Activated T-helper 2 cell treated with anti-CD3 and anti-CD28 coated beads, Interferon-gamma antibody, Interleukin-2, Interleukin-4, amounts not matched to agents 10 μg/mL and 5 μg/mL and 100 μg/mL, durations not matched to agents 14 hours and 24 hours and 36 hours (primary cell): ENCODE results near the gene ZNF562. TPM values are rescaled to one million over a fixed set of nuclear protein-coding genes. Genes with fewer than 3 reads are reported as not detected.
"Not testable (repeated sequence)": the region's sequence is repeated elsewhere in the genome, so short reads cannot be mapped to it uniquely, and the experiment has no call there.

Source experiments
- DNase-seq: peaks from one replicate; pipeline ENCODE4 v3.0.0; 2021; ENCODE audit warnings: low spot score
- H3K27ac Mint-ChIP-seq: one replicate; pipeline ENCODE4 v1.8.0; 2021; ENCODE audit warnings: mixed read lengths
- H3K27me3 Mint-ChIP-seq: one replicate; pipeline ENCODE4 v1.8.0; 2021; ENCODE audit warnings: low read depth, mixed read lengths
- H3K36me3 Mint-ChIP-seq: one replicate; pipeline ENCODE4 v1.8.0; 2021; ENCODE audit warnings: low read depth, mixed read lengths
- H3K4me1 Mint-ChIP-seq: one replicate; pipeline ENCODE4 v1.8.0; 2021; ENCODE audit warnings: low read depth, mixed read lengths
- H3K4me3 Mint-ChIP-seq: one replicate; pipeline ENCODE4 v1.8.0; 2021; ENCODE audit warnings: low read depth, mild to moderate bottlenecking, moderate library complexity, mixed read lengths
- H3K9me3 Mint-ChIP-seq: one replicate; pipeline ENCODE4 v1.8.0; 2021; ENCODE audit warnings: mixed read lengths
- intact Hi-C: fragments of 100-400 bp; cut with micrococcal nuclease; formaldehyde crosslinking; loops from one replicate; pipeline ENCODE4 v1.15.1; 2023
- total RNA-seq: library from RNA; stranded (reverse); gene quantifications from 2 replicates; pipeline ENCODE4 v1.2.3, GENCODE V29; 2022

ZNF562 gene
- total RNA-seq, 1 donor from 2014 or later: 17.3 TPM

DNA sequence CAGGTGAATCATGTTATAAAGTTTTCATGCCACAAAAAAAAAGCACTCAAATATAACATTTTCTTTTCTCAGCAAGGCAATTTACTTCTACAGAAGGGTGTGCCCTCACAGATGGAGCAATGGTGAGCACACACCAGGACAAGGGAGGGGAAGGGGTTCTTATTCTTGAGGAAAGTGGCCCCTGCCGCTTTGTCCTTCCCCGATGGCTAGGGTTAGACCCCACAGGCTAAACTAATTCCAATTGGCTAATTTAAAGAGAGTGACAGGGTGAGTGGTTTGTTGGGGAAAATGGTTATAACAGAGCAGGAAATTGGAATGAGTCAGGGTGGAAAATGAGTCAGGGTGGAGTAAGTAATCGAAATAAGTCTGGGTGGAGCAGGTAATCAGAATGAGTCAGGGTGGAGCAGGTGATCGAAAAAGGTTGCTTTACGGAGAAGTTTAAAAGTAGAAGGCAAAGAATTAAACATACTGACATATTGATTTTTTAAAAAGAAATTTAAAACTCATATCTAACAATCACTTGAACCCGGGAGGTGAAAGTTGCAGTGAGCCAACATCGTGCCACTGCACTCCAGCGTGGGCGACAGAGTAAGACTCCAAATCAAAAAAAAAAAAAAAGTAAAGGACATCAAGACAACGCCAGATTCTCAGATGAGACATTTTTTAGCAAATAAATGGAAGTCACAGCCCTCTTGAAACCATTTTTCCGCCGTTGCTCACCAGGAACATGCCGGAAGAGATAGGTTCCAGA lies 813 bp downstream of the ZNF562 start:
- H3K36me3 Mint-ChIP-seq: peaks cover 60% of the 10 kb centered on the region
- no peaks in the 10 kb centered on the region for H3K27me3 Mint-ChIP-seq
- H3K4me1 Mint-ChIP-seq: peaks cover 10% of the 10 kb centered on the region
- no peak for DNase-seq
- intact Hi-C loops: loop anchor here (2.0 kb wide), 2 partner anchors 53 to 95 kb away; partner anchors contain the start of genes ZNF561 and ZNF846
- peak overlapping the region; percentile 87 for H3K4me3 Mint-ChIP-seq
- H3K9me3 Mint-ChIP-seq: peaks cover 61% of the 10 kb centered on the region
- H3K27ac Mint-ChIP-seq: peak overlapping the region; percentile 93

DNA sequence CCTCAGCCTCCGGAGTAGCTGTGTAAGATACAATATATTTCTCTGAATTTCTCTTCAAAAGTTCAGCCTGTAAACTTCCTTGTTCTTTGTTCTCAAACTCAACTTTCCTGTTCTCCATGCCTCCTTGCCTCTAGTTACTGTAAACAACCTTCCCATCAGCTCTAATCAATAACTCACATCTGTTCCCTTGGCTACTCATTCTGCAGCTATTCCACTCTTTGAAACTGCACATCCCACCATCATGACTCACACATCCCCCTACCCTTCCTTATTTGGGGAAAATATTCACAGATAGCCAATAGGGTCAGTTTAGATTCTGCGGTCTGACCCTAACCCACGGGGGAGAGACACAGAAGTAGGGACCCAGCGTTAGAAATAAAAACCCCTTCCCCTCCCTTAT lies 2.0 kb downstream of the ZNF562 start:
- Mint-ChIP-seq H3K9me3 (peaks cover 68% of the 10 kb centered on the region), H3K4me1 (peaks cover 10% of the 10 kb centered on the region), H3K4me3 (no peak overlapping the region), H3K36me3 (peaks cover 72% of the 10 kb centered on the region), H3K27ac (no peak overlapping the region), H3K27me3 (no peaks in the 10 kb centered on the region)
- intact Hi-C loops: no loop called here
- no peak for DNase-seq

DNA sequence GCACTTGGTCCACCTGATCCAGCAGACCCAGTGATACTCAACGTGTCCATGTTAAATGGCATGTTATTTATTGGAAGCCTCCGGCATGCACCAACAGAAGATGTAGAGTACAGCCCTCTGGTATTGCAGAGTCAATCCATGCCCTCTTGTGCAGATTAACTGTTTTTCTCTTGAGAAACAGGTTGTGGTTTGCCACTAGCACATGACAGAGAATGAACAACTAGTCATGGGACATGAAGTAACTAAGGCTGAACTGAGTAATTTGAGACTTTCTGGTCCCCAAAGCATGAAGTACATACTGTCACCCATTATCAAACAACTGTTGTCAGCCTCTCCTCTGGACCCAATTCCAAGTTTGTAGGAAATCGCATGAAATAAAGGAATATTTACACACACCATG lies 3.2 kb downstream of the ZNF562 start:
- Mint-ChIP-seq H3K27me3 (no peaks in the 10 kb centered on the region), H3K36me3 (peaks cover 84% of the 10 kb centered on the region), H3K9me3 (peaks cover 78% of the 10 kb centered on the region), H3K4me3 (peak overlapping the region; percentile 22), H3K4me1 (peaks cover 10% of the 10 kb centered on the region), H3K27ac (no peak overlapping the region)
- no peak for DNase-seq
- intact Hi-C loops: no loop called here

DNA sequence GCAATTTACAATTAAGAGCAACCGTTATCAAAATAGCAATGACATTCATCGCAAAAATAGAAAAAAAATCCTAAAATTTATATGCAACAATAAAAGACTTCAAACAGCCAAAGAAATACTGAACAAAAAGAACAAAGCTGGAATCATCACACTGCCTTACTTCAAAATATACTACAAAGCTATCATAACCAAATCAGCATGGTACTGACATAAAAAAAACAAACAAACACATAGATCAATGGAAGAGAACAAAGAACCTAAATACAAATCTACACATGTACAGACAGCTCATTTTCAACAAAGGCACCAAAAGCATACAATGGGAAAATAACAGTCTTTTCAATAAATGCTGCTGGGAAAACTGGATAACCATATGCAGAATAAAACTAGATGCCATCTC lies 6.4 kb downstream of the ZNF562 start:
- no peak for DNase-seq
- peaks cover 85% of the 10 kb centered on the region for H3K36me3 Mint-ChIP-seq
- intact Hi-C loops: no loop called here
- peaks cover 5% of the 10 kb centered on the region for H3K4me1 Mint-ChIP-seq
- H3K9me3 Mint-ChIP-seq: peaks cover 80% of the 10 kb centered on the region
- no peaks in the 10 kb centered on the region for H3K27me3 Mint-ChIP-seq
- H3K27ac Mint-ChIP-seq: no peak overlapping the region
- no peak overlapping the region for H3K4me3 Mint-ChIP-seq

DNA sequence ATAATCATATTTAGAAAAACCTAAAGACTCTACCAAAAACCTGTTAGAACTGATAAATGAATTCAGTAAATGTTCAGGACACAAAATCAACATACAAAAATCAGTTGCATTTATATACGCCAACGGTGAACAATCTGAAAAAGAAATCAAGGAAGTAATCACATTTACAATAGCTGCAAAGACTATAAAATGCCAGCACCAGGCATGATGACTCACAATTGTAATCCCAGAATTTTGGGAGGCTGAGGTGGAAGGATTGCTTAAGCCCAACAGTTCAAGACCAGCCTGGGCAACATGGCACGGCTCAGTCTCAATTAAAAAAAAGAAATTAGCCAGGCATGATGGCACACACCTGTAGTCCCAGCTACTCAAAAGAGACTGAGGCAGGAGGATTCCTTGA lies 7.0 kb downstream of the ZNF562 start:
- peaks cover 77% of the 10 kb centered on the region for H3K9me3 Mint-ChIP-seq
- intact Hi-C loops: no loop called here
- peaks cover 79% of the 10 kb centered on the region for H3K36me3 Mint-ChIP-seq

DNA sequence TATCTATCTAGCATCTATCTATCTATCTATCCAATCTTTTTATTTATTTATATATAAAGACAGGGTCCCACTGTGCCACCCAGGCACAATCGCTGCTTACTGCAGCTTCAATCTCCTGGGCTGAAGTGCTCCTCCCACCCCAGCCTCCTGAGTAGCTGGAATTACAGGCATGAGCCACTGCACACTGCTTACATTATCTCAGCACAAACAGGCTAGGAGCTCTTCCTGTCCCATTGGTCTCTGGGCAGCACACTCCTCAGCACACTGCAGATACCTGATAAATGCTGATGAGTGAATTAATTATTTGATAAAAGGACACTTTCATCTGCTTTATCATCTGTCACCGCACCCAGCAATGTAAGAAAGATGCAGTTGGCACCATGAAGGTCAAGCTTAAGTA lies 16.1 kb downstream of the ZNF562 start:
- peaks cover 64% of the 10 kb centered on the region for H3K36me3 Mint-ChIP-seq
- no peak overlapping the region for H3K27ac Mint-ChIP-seq
- H3K27me3 Mint-ChIP-seq: no peaks in the 10 kb centered on the region
- H3K4me1 Mint-ChIP-seq: no peaks in the 10 kb centered on the region
- intact Hi-C loops: no loop called here
- no peak for DNase-seq
- peaks cover 33% of the 10 kb centered on the region for H3K9me3 Mint-ChIP-seq
- H3K4me3 Mint-ChIP-seq: no peak overlapping the region

More for the DNA sequence above, 7.0 kb downstream of the ZNF562 start:
- Mint-ChIP-seq H3K27me3 (no peaks in the 10 kb centered on the region), H3K4me1 (peaks cover 3% of the 10 kb centered on the region), H3K4me3 (no peak overlapping the region), H3K27ac (no peak overlapping the region)
- no peak for DNase-seq

DNA sequence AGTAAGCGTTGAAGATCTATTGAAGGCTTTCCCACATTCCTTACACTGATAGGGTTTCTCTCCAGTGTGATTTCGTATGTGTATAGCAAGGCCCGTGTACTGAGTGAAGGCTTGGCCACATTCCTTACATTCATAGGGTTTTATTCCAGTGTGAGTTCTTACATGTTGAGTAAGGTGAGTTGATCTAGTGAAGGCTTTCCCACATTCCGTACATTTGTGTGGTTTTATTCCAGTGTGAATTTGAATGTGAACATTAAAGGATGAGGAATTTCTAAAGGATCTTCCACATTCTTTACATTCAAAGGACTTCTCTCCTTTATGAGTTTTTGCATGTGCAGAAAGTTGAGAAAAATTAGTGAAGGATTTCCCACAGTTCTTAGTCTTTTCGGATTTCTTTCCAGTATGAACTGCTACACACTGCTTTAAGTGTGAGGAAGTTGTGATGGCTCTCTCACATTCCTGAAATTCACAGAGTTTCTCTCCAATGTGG lies 21.8 kb downstream of the ZNF562 start:
- intact Hi-C loops, DNase-seq, H3K4me3 Mint-ChIP-seq, H3K27ac Mint-ChIP-seq, H3K27me3 Mint-ChIP-seq, H3K4me1 Mint-ChIP-seq: not testable (repeated sequence)
- peaks cover 93% of the 10 kb centered on the region for H3K36me3 Mint-ChIP-seq
- peaks cover 58% of the 10 kb centered on the region for H3K9me3 Mint-ChIP-seq

- H3K4me3 Mint-ChIP-seq, DNase-seq, H3K27ac Mint-ChIP-seq, H3K27me3 Mint-ChIP-seq, intact Hi-C loops, H3K4me1 Mint-ChIP-seq: not testable (repeated sequence)
- peaks cover 52% of the 10 kb centered on the region for H3K9me3 Mint-ChIP-seq
- H3K36me3 Mint-ChIP-seq: peaks cover 78% of the 10 kb centered on the region
These were observed 23.4 kb downstream of the ZNF562 start for GRCh38 chr19:9651464-9651863.

DNA sequence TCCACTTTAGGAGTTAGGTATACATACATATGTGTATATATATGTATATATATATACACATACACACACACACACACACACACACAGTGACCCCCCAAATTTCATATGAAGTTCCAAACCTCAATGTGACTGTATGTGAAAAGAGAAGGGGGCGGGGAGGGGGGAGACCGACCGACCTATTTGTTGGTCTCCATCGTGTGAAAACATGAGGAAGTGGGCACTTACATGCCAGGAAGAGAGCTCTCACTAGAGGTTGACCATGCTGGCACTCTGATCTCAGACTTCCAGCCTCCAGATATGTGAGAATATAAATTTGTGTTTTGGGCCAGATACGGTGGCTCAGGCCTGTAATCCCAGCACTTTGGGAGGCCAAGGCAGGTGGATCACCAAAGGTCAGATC lies 24.6 kb downstream of the ZNF562 start:
- Mint-ChIP-seq H3K36me3 (peaks cover 75% of the 10 kb centered on the region), H3K4me3 (no peak overlapping the region), H3K9me3 (peaks cover 49% of the 10 kb centered on the region), H3K4me1 (no peaks in the 10 kb centered on the region), H3K27ac (no peak overlapping the region), H3K27me3 (no peaks in the 10 kb centered on the region)
- intact Hi-C loops: no loop called here
- DNase-seq: no peak

DNA sequence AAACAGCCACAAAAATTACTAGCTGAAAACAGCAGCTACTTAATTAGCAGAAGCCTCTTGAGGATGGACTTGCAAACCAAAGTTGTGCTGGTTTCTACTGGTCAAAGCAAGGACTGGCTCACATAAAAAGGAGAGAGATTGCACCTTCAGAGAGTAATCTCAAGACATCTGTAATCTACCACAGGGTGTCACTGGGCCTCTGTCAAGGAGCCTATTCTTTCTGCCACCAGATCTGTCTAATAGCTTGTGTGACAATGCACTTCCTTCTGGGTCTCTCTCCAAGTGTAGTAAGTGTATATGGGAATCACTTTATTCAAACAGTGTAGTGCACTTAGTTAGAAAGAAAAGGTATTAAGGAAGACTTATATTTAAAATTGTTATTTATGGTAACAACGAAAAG lies 29.4 kb downstream of the ZNF562 start:
- Mint-ChIP-seq H3K9me3 (peaks cover 31% of the 10 kb centered on the region), H3K27ac (no peak overlapping the region), H3K36me3 (peaks cover 51% of the 10 kb centered on the region), H3K27me3 (no peaks in the 10 kb centered on the region), H3K4me1 (no peaks in the 10 kb centered on the region), H3K4me3 (no peak overlapping the region)
- intact Hi-C loops: no loop called here
- DNase-seq: no peak

DNA sequence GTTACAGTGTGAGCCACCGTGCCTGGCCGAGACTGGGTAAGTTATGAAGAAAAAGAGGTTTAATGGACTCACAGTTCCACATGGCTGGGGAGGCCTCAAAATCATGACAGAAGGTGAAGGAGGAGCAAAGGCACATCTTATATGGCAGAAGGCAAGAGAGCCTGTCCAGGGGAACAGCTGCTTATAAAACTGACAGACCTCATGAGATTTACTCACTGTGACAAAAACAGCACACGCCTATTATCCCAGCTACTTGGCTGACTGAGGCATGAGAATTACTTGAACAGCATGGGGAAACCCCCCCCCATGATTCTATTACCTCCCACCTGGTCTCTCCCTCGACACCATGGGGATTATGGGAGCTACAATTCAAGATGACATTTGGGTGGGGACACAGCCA lies 30.4 kb downstream of the ZNF562 start:
- no peak for DNase-seq
- Mint-ChIP-seq H3K4me1 (no peaks in the 10 kb centered on the region), H3K27ac (no peak overlapping the region), H3K4me3 (no peak overlapping the region), H3K36me3 (peaks cover 43% of the 10 kb centered on the region), H3K9me3 (peaks cover 24% of the 10 kb centered on the region), H3K27me3 (no peaks in the 10 kb centered on the region)
- intact Hi-C loops: no loop called here

DNA sequence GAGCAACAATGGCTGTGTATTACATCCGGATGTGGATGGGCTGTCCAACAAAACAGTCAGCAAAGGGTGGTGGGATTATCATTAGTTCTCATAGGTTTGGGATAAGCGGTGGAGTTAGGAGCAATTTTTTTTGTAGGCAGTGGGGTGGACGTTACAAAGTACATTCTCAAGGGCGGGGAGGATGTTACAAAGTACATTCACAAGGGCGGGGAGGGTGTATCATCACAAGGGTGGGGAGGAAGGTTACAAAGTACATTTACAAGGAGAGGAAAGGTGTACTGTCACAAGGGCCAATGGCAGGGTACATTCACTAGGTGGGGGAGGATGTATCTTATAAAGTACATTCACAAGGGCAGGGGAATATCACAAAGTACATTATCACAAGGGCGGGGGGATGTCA lies 33.1 kb downstream of the ZNF562 start:
- H3K4me3 Mint-ChIP-seq: no peak overlapping the region
- H3K27me3 Mint-ChIP-seq: no peaks in the 10 kb centered on the region
- no peak overlapping the region for H3K27ac Mint-ChIP-seq
- no peaks in the 10 kb centered on the region for H3K4me1 Mint-ChIP-seq
- intact Hi-C loops: no loop called here
- peaks cover 32% of the 10 kb centered on the region for H3K36me3 Mint-ChIP-seq
- peaks cover 19% of the 10 kb centered on the region for H3K9me3 Mint-ChIP-seq
- no peak for DNase-seq

- Mint-ChIP-seq H3K4me3 (no peak overlapping the region), H3K27me3 (no peaks in the 10 kb centered on the region), H3K27ac (no peak overlapping the region), H3K9me3 (peaks cover 19% of the 10 kb centered on the region), H3K4me1 (no peaks in the 10 kb centered on the region), H3K36me3 (peaks cover 28% of the 10 kb centered on the region)
- no peak for DNase-seq
- intact Hi-C loops: no loop called here
These were observed 33.9 kb downstream of the ZNF562 start for GRCh38 chr19:9640956-9641355.
